ENCODE data around the gene GIPC2. TPM values are rescaled to one million over a fixed set of nuclear protein-coding genes. Genes with fewer than 3 reads are reported as not detected.
A peak's percentile ranks its signal among the peaks of the same experiment; 100 is the strongest.

The GIPC2 gene
- total and polyA plus RNA-seq, 10 of the 15 experiments (the other 5 are each of a cell fraction or from before 2014, with no cell fraction given), result 0.03 to 0.23 (median 0.06) TPM; not detected in 2

DNA sequence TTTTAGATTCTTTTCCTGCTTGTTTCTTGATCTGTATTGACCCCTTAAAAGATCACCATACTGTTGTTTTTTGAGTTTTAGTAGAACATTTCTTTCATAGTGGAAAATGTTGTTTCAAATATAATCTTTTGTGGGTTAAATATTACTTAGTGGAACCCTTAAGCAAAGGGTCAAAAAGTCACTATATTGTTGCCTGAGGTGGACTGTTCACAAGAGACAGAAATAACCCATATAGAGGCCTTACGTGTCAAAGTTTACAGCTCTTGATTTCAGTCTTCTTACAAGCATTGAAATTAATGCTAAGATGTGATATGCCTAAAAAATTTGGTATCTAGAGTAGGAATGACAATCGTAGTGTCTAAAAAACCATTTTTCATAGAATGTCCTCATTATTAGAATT is 34.7 kb upstream of the GIPC2 start (continued):
- TF ChIP-seq, protein P1, sequence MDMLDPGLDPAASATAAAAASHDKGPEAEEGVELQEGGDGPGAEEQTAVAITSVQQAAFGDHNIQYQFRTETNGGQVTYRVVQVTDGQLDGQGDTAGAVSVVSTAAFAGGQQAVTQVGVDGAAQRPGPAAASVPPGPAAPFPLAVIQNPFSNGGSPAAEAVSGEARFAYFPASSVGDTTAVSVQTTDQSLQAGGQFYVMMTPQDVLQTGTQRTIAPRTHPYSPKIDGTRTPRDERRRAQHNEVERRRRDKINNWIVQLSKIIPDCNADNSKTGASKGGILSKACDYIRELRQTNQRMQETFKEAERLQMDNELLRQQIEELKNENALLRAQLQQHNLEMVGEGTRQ (IDR thresholded peaks at IDR 0.05; ENCODE audit: borderline replicate concordance, low read depth, low read length), result no peak
- no peak for TF ChIP-seq CHD4 (IDR thresholded peaks at IDR 0.05)
- TF ChIP-seq POU2F2 (IDR thresholded peaks at IDR 0.05; ENCODE audit: borderline replicate concordance, low read depth, low read length), result no peak
- TF ChIP-seq, protein P2, sequence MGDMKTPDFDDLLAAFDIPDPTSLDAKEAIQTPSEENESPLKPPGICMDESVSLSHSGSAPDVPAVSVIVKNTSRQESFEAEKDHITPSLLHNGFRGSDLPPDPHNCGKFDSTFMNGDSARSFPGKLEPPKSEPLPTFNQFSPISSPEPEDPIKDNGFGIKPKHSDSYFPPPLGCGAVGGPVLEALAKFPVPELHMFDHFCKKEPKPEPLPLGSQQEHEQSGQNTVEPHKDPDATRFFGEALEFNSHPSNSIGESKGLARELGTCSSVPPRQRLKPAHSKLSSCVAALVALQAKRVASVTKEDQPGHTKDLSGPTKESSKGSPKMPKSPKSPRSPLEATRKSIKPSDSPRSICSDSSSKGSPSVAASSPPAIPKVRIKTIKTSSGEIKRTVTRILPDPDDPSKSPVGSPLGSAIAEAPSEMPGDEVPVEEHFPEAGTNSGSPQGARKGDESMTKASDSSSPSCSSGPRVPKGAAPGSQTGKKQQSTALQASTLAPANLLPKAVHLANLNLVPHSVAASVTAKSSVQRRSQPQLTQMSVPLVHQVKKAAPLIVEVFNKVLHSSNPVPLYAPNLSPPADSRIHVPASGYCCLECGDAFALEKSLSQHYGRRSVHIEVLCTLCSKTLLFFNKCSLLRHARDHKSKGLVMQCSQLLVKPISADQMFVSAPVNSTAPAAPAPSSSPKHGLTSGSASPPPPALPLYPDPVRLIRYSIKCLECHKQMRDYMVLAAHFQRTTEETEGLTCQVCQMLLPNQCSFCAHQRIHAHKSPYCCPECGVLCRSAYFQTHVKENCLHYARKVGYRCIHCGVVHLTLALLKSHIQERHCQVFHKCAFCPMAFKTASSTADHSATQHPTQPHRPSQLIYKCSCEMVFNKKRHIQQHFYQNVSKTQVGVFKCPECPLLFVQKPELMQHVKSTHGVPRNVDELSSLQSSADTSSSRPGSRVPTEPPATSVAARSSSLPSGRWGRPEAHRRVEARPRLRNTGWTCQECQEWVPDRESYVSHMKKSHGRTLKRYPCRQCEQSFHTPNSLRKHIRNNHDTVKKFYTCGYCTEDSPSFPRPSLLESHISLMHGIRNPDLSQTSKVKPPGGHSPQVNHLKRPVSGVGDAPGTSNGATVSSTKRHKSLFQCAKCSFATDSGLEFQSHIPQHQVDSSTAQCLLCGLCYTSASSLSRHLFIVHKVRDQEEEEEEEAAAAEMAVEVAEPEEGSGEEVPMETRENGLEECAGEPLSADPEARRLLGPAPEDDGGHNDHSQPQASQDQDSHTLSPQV (IDR thresholded peaks at IDR 0.05), result no peak

DNA sequence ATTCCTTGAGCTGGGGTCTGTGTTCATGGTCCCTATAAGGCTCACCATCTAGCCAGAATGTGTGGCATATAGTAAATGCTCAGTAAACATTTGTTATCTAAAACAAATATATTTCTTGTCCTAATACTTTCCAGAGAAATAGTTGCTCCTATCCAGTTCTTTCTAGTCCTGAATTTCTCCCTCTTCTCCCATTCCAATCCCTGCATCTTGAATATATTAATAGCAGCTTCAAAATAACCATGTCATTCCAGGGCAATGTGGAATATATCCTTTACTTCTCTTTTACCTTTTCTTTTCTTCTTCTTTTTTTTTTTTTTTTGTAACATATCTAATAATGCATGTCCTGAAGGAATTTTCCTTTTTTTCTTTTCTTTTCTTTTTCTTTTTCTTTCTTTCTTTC is 30.6 kb upstream of the GIPC2 start:
- intact Hi-C loops (cut with micrococcal nuclease; ENCODE audit: unreplicated experiment) (no loop called here), in situ Hi-C loops (cut with MboI) (no loop called here)
- ChIA-PET POLR2A (interaction anchor here (0.9 to 1.1 kb wide), 2 partner anchors 10 to 35 kb away, joined by 3 to 4 read pairs; partner anchors contain the start of gene DNAJB4), SMC1A (ENCODE audit: uncharacterized antibody, unreplicated experiment) (interaction anchor here (1.0 to 2.5 kb wide), 4 partner anchors 10 to 99 kb away, joined by 3 to 12 read pairs (median 4); partner anchors contain the start of gene DNAJB4), RAD21 (ENCODE audit: unreplicated experiment) (interaction anchor here (1.0 to 1.1 kb wide), 2 partner anchors 11 to 99 kb away, joined by 3 to 4 read pairs; partner anchors contain the start of gene DNAJB4), CTCF (interaction anchor here (1.2 to 1.3 kb wide), 3 partner anchors 10 to 130 kb away, joined by 3 to 4 read pairs (median 3); partner anchors contain the start of gene DNAJB4)
- BruUV-seq (replicated peaks), result no TSS peak
- Histone ChIP-seq H4K20me1 (ENCODE audit: control insufficient read depth, insufficient read depth) (no peaks in the 10 kb centered on the region), H3K4me2 (ENCODE audit: control insufficient read depth, insufficient read depth) (no peak overlapping the region), H3K9ac (ENCODE audit: control insufficient read depth, insufficient read depth, low read length) (no peak overlapping the region), H3K36me3 (ENCODE audit: control insufficient read depth in 2 of 2, insufficient read depth in 2 of 2, low read length in 1 of 2) (peaks cover 0 to 5% of the 10 kb centered on the region in 2 experiments; a peak in 1 of 4 replicates), H3K27me3 (replicated peaks in 1 of 2; ENCODE audit: control insufficient read depth in 2 of 2, insufficient read depth in 2 of 2, low read length in 1 of 2) (no peaks in the 10 kb centered on the region), H3K4me3 (no peak overlapping the region), H3K27ac (ENCODE audit: control insufficient read depth, insufficient read depth) (no peak overlapping the region), H3K9me3 (replicated peaks; ENCODE audit: control insufficient read depth, insufficient read depth, low read length) (no peaks in the 10 kb centered on the region; the same call in 2 of the 3 replicates), H2AFZ (ENCODE audit: control insufficient read depth, low read depth, low read length) (no peak overlapping the region), H3K79me2 (ENCODE audit: control insufficient read depth, insufficient read depth, low read length) (peaks cover 7% of the 10 kb centered on the region), H3K4me1 (ENCODE audit: control insufficient read depth, insufficient read depth, low read length) (no peaks in the 10 kb centered on the region)
- FAIRE-seq (no peak), ATAC-seq (peak; percentile 26), DNase-seq (ENCODE audit: low read depth, low spot score) (no peak)
- TF ChIP-seq, protein P3, sequence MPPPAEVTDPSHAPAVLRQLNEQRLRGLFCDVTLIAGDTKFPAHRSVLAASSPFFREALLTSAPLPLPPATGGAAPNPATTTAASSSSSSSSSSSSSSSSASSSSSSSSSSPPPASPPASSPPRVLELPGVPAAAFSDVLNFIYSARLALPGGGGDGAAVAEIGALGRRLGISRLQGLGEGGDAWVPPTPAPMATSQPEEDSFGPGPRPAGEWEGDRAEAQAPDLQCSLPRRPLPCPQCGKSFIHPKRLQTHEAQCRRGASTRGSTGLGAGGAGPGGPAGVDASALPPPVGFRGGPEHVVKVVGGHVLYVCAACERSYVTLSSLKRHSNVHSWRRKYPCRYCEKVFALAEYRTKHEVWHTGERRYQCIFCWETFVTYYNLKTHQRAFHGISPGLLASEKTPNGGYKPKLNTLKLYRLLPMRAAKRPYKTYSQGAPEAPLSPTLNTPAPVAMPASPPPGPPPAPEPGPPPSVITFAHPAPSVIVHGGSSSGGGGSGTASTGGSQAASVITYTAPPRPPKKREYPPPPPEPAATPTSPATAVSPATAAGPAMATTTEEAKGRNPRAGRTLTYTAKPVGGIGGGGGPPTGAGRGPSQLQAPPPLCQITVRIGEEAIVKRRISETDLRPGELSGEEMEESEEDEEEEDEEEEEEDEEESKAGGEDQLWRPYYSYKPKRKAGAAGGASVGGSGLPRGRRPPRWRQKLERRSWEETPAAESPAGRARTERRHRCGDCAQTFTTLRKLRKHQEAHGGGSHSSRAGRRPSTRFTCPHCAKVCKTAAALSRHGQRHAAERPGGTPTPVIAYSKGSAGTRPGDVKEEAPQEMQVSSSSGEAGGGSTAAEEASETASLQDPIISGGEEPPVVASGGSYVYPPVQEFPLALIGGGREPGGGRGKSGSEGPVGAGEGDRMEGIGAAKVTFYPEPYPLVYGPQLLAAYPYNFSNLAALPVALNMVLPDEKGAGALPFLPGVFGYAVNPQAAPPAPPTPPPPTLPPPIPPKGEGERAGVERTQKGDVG (CRISPR knock-in tag; IDR thresholded peaks at IDR 0.05), result no peak
- TF ChIP-seq TCF12 (IDR thresholded peaks at IDR 0.05; ENCODE audit: low read depth, low read length) (no peak), TAF1 (IDR thresholded peaks at IDR 0.05; ENCODE audit: borderline replicate concordance, low read depth, low read length) (no peak), WRNIP1 (IDR thresholded peaks at IDR 0.05; ENCODE audit: borderline replicate concordance, low read depth, low read length) (no peak)
- TF ChIP-seq, protein P4, sequence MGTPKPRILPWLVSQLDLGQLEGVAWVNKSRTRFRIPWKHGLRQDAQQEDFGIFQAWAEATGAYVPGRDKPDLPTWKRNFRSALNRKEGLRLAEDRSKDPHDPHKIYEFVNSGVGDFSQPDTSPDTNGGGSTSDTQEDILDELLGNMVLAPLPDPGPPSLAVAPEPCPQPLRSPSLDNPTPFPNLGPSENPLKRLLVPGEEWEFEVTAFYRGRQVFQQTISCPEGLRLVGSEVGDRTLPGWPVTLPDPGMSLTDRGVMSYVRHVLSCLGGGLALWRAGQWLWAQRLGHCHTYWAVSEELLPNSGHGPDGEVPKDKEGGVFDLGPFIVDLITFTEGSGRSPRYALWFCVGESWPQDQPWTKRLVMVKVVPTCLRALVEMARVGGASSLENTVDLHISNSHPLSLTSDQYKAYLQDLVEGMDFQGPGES (IDR thresholded peaks at IDR 0.05), result no peak
- TF ChIP-seq, protein P5, sequence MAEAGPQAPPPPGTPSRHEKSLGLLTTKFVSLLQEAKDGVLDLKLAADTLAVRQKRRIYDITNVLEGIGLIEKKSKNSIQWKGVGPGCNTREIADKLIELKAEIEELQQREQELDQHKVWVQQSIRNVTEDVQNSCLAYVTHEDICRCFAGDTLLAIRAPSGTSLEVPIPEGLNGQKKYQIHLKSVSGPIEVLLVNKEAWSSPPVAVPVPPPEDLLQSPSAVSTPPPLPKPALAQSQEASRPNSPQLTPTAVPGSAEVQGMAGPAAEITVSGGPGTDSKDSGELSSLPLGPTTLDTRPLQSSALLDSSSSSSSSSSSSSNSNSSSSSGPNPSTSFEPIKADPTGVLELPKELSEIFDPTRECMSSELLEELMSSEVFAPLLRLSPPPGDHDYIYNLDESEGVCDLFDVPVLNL (IDR thresholded peaks at IDR 0.05; ENCODE audit: low read depth, low read length), result no peak

All from GM12878 (cell line).